Sciatic nerve (tissue), 2 donors: ENCODE data around the gene CASP10. TPM values are rescaled to one million over a fixed set of nuclear protein-coding genes. Genes with fewer than 3 reads are reported as not detected.

Experiments
- ATAC-seq: fragments of 200-7000 bp; cut with Tn5 transposase; one replicate; pipeline ENCODE4 v1.9.1; 2020; ENCODE audit warnings: mild to moderate bottlenecking, moderate library complexity
- DNase-seq: peaks from one replicate; pipeline ENCODE4 v3.0.0-alpha.2; 2020; ENCODE audit warnings: low spot score
- intact Hi-C: fragments of 100-400 bp; cut with DNase I; formaldehyde crosslinking; loops from one replicate; pipeline ENCODE4 v1.14.2; 2022
- total RNA-seq: library from RNA; stranded (reverse); fragmentation: NEBNext Ultra II Directional; extraction: Animal tissue kit (Norgen Biotek cat#: 25700); gene quantifications from one replicate; pipeline ENCODE4 v1.2.1, GENCODE V29; 2021
- donor health status: DM: no; HTN: no; CAD: no.
- donor health status: DM: no; HTN: no; CAD: no.

The CASP10 gene
- total RNA-seq, 1 donor from 2014 or later, result 14.3 TPM

- intact Hi-C loops, result no loop called here
- ATAC-seq, result no peak
- no peak for DNase-seq
These were observed 5.5 kb downstream of the CASP10 start for GRCh38 chr2:201188449-201188848.

GRCh38 chr2:201191132-201191875 lies 8.4 kb downstream of the CASP10 start:
- ATAC-seq (peak; percentile 24), DNase-seq (no peak)
- intact Hi-C loops, result no loop called here

- DNase-seq, result no peak
- intact Hi-C loops, result no loop called here
- no peak for ATAC-seq
These were observed 11.2 kb downstream of the CASP10 start for GRCh38 chr2:201194097-201194496.

- no peak for ATAC-seq
These were observed 12.4 kb downstream of the CASP10 start for GRCh38 chr2:201195331-201195730.

GRCh38 chr2:201196003-201196402 lies 13.1 kb downstream of the CASP10 start:
- intact Hi-C loops, result no loop called here
- ATAC-seq (no peak), DNase-seq (no peak)

More at GRCh38 chr2:201195331-201195730, 12.4 kb downstream of the CASP10 start:
- no peak for DNase-seq
- intact Hi-C loops, result no loop called here

GRCh38 chr2:201196803-201197202 lies 13.9 kb downstream of the CASP10 start:
- intact Hi-C loops, result no loop called here
- ATAC-seq, result no peak
- no peak for DNase-seq

GRCh38 chr2:201197781-201198180 lies 14.8 kb downstream of the CASP10 start:
- no peak for ATAC-seq
- no peak for DNase-seq
- intact Hi-C loops, result no loop called here

GRCh38 chr2:201199847-201200246 lies 16.9 kb downstream of the CASP10 start:
- DNase-seq (no peak), ATAC-seq (no peak)
- intact Hi-C loops, result no loop called here

- intact Hi-C loops, result no loop called here
- no peak for DNase-seq
- no peak for ATAC-seq
These were observed 17.4 kb downstream of the CASP10 start for GRCh38 chr2:201200345-201200744.

- intact Hi-C loops, result no loop called here
- DNase-seq (no peak), ATAC-seq (no peak)
These were observed 18.4 kb downstream of the CASP10 start for GRCh38 chr2:201201371-201201770.

- peak; percentile 50 for ATAC-seq
- intact Hi-C loops, result no loop called here
- no peak for DNase-seq
These were observed 21.1 kb downstream of the CASP10 start for GRCh38 chr2:201203916-201204654.

GRCh38 chr2:201204655-201205514 lies 21.9 kb downstream of the CASP10 start:
- intact Hi-C loops, result no loop called here
- ATAC-seq, result no peak
- no peak for DNase-seq

- DNase-seq (no peak), ATAC-seq (no peak)
- intact Hi-C loops, result no loop called here
These were observed 22.5 kb downstream of the CASP10 start for GRCh38 chr2:201205515-201205849.

GRCh38 chr2:201208563-201209252 lies 25.8 kb downstream of the CASP10 start:
- ATAC-seq (peak; percentile 84), DNase-seq (no peak)
- intact Hi-C loops, result no loop called here

- intact Hi-C loops, result no loop called here
- ATAC-seq (no peak), DNase-seq (no peak)
These were observed 33.0 kb downstream of the CASP10 start for GRCh38 chr2:201215963-201216362.

GRCh38 chr2:201216918-201217317 lies 34.0 kb downstream of the CASP10 start:
- intact Hi-C loops, result no loop called here
- ATAC-seq, result no peak
- DNase-seq, result no peak

GRCh38 chr2:201218780-201219179 lies 35.8 kb downstream of the CASP10 start:
- DNase-seq (no peak), ATAC-seq (no peak)
- intact Hi-C loops, result no loop called here

- intact Hi-C loops, result no loop called here
- DNase-seq (no peak), ATAC-seq (no peak)
These were observed 36.6 kb downstream of the CASP10 start for GRCh38 chr2:201219328-201220096.
